Measurements from ENCODE around the gene SV2A.
"Not testable (repeated sequence)": the region's sequence is repeated elsewhere in the genome, so short reads cannot be mapped to it uniquely, and the experiment has no call there.

SV2A gene

DNA sequence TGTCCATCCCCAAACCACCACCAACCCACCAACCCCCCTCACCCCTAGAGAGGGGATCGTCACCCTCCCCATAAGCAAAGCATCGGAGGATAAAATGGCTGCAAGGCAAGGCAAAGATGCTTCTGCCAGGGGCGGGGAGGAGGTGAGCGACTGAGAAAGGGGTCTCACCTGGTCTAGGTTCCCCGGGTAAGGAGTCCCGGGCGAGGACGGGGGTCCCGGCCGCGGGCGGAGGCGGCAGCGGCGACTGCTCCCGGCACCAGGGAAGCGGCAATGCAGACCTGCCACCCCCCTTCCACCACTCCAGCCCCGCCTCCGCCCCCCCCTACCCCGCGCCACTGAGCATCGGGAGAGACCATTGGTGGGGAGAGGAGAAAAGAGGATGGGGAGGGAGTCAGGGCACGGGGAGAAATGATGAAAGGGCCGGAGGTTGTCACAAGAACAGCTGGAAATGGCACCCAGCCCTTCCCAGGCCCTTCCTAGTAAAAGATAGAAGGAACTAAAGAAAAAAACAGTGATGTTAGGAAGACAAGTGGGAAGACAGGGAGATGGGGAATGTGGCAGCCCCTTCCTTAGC, at the start of gene SV2A:
TSS of gene SV2A (minus strand) at position 274 of the 574 bp plus-strand sequence. CDS start 4,004 bp downstream, outside the sequence.
- DNase-seq (ENCODE audit: low read depth, low spot score), result no peak

DNA sequence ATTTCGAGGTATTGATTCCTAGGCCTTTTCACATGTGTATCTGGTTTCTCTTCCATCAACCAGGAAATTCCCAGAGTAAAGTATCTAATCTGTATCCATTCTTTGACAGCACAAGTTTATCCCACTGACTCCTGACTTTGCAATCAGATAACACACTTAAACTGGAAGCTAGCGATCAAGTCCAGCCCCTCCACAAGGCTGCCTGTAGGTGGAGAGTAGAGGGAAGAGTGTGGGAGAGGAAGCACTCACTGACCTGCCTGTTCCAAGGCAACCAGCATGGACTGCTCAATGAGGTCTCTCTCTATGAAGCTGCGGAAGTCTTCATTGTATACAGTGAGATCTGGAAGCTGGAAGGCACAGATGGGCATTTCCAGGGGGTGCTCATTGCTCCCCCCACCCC, 49.4 kb upstream of the SV2A start:
- no peak for DNase-seq (ENCODE audit: low read depth, low spot score)

- DNase-seq (ENCODE audit: low read depth, low spot score), result no peak
These were observed 48.8 kb upstream of the SV2A start for GRCh38 chr1:149966405-149966804.

DNA sequence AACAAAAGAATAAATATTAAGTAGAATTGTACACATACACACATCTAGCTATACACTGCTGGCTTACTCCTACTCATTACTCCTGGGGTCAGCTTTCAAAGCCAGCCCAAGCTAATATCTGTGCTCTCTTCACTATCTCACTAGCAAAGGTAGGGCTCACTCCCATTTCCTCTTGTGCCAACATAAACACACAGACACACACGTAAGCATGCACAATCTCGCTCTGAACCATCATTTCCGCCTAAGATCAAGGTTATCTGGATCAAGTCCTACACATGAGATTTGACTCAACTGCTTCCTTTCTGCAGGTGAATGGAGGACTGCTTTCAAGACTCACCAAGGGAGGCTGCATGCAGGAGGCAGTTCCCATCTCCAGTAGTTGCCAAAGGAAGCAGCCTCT, 47.8 kb upstream of the SV2A start:
- no peak for DNase-seq (ENCODE audit: low read depth, low spot score)

DNA sequence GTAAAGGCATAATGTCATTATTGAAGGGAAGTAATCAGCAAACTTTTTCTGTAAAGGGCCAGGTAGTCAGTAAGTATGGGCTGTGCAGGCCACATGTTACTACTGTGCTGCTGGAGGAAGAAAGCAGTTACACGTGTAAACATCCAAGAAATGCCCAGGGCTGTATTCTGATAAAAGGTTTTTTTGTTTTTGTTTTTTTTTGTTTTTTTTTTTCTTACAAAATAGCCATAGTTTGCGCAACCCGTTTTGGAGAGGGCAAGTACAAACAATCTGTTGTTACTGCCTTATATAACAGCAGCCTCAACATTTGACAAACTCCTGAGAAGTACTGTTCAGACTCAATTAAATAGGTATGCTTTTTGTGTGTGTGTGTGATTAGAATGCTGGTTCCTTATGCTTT, 45.7 kb upstream of the SV2A start:
- no peak for DNase-seq (ENCODE audit: low read depth, low spot score)

- DNase-seq (ENCODE audit: low read depth, low spot score), result no peak
These were observed 45.1 kb upstream of the SV2A start for GRCh38 chr1:149962736-149963135.

GRCh38 chr1:149962039-149962647, 44.5 kb upstream of the SV2A start:
- DNase-seq (ENCODE audit: low read depth, low spot score), result no peak

- DNase-seq (ENCODE audit: low read depth, low spot score), result not testable (repeated sequence)
These were observed 39.9 kb upstream of the SV2A start for GRCh38 chr1:149957548-149957947.

GRCh38 chr1:149949911-149950310, 32.3 kb upstream of the SV2A start:
- no peak for DNase-seq (ENCODE audit: low read depth, low spot score)

DNA sequence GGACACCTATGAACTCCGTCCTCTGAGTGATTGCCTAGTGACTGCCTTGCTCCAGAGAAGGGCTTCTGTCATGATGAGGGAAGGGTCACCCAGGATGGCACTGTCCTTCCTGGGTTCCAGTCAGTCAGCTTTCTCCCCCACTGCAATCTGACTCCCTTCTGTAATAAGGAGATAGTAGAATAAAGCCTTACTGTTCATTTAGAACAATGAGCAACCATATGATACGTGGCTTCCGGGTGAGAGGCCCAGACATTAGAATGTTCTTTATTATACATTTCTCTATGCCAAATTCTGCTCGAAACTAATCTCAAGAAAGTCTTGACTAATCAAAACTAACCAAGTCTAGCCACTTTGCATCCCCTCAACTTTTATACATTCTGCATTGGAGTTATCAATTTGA, 27.6 kb upstream of the SV2A start:
- no peak for DNase-seq (ENCODE audit: low read depth, low spot score)

DNA sequence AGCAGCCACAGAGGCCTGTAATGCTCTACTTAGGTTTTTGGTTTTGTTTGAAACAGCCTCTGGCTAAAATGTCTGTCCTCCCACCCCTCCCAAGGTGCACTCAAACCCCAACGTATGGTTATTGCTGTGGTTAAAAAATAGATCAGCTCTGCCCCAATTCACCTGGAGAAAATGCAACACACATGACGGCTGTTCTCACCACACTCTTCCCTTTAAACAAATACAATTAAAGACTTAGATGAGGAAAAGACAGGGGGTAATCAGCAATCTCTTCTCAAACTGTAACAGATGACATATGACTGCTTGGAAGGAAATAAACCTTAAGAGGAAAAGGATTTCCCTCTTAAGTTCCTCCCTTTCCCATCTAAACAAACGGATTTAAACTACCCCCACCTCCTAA, 25.2 kb upstream of the SV2A start:
- no peak for DNase-seq (ENCODE audit: low read depth, low spot score)

- DNase-seq (ENCODE audit: low read depth, low spot score), result no peak
These were observed 24.6 kb upstream of the SV2A start for GRCh38 chr1:149942207-149942606.

DNA sequence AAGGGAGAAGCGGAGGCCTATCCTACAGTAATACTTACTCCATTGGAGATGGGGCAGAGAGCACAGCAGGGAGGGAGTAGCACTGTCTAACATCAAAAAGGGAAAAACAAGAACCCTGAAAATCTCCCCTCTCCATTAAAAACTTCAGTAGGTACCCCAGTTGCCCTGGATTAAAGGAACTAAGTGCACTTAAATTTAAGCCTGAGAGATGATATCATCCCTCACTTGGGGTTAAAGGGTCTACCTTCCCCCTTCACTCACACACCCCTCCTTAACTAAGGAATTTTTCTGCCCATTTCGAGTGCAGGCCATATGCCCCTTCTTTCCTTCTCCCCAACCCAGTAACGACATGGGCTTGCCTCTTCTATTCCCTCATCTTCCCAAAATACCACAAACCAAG, 22.8 kb upstream of the SV2A start:
- no peak for DNase-seq (ENCODE audit: low read depth, low spot score)

GRCh38 chr1:149938668-149939003, 21.0 kb upstream of the SV2A start:
- not testable (repeated sequence) for DNase-seq (ENCODE audit: low read depth, low spot score)

DNA sequence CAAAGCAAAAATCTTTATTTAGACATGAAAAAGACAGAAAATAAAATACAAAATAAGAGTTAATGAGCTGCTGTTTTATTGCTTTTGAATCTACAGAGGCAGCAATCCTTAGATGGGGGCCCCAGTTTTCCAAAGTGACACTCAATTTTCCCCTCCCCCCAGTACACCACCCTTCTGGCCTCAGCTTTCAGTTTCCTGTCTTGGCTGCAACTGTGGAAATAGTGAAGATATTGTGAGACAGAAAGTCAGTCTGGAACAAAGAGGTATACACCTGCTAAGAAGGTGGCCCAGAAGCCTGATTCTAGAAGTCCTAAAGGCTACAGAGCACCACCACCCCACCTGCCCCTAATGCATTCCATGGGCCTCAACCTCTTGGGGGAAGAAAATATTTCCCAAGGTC, 20.1 kb upstream of the SV2A start:
- DNase-seq (ENCODE audit: low read depth, low spot score), result no peak

DNA sequence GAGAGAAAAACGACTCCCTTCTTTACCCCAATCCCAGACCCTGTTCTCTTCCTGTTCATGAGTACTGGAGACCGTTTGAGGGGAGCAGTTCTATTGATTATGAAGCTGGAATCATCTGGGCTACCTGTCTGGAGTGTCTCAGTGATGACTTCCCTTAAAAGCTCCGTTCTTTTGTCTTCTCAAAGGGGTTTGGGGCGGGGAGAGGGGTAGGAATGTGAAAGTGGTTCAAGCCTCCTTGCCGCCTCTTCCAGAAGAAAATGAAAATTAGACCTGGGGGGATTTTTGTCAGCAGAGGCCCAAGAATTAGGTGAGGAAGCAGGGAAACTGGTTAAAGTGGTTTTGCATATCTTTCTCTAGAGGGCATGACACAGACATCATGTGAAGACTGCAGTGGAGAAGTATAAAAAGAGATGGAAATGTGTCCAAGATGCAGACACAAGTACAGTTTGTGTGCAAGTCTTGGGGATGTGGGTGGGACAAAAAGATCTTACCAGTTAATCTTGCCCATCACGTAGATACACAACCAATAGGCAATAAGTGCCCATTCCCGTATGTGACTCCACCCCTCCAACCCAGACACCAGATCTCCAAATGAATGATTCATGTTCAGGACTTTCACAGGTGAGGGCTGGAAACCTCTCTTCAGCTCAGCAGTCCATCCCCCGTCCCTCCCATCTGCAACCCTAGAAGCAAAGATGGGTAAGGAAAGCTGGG, 19.5 kb upstream of the SV2A start:
- no peak for DNase-seq (ENCODE audit: low read depth, low spot score)

GRCh38 chr1:149936170-149936991, 18.7 kb upstream of the SV2A start, which contains the start of gene MTMR11:
TSS of gene MTMR11 (minus strand) at chr1:149936879. CDS start at chr1:149936647, 232 bp downstream.
- DNase-seq (ENCODE audit: low read depth, low spot score), result no peak

DNA sequence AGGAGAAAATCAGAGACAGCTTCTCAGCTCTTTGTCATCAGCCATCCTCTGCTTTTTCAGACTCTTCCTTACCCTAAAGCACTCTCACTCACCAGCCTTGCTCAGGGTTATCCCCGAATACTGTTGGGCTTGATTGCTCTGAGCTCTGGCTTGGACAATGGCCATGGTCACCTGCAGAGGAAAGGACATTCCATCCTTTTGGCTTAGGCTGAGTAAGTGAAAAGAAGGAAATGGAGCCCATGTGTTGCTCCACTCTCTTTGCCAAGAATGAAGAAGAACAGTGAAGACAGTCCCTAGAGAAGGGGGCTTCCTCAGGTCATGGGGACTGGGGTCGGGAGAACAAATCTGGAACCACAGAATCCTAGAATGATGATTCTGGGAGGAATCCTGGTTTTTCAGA, 16.7 kb upstream of the SV2A start:
- no peak for DNase-seq (ENCODE audit: low read depth, low spot score)

DNA sequence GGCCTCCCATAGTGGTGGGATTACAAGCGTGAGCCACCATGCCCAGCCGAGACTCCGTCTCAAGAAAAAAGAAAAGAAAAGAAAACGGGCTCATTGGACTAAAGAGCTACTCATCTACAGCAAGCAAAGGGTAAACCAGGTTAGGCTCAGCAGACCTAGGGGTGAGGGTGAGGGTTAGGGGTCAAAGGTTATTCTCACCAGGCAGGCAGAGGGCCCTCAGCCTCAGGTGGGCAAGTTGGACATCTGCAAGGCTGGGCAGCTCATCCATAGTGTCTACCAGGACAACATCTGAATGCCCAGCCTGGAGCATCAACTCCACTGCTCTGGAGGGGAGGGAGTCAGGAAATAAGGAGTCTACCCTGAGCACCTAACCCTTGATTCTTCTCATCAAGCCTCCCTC, 15.6 kb upstream of the SV2A start:
- DNase-seq (ENCODE audit: low read depth, low spot score), result no peak

DNA sequence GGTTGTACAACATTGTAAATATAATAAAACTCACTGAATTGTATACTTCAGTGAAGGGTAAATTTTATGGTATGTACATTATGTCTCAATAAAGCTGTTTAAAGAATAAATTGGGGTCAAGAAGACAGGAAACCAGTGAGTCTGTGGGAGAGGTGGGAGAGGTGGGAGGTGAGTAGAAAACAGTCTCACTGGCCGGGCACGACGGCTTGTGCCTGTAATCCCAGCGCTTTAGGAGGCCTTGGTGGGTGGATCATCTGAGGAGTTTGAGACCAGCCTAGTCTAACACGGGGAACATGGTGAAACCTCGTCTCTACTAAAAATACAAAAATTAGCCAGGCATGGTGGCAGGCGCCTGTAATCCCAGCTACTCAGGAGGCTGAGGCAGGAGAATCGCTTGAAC, 14.8 kb upstream of the SV2A start:
- DNase-seq (ENCODE audit: low read depth, low spot score), result no peak

- no peak for DNase-seq (ENCODE audit: low read depth, low spot score)
These were observed 13.7 kb upstream of the SV2A start for GRCh38 chr1:149931212-149931790.

GRCh38 chr1:149929856-149930255, 12.2 kb upstream of the SV2A start:
- no peak for DNase-seq (ENCODE audit: low read depth, low spot score)
